MCF 10A (cell line): ENCODE results near the gene DBN1. TPM values are rescaled to one million over a fixed set of nuclear protein-coding genes. Genes with fewer than 3 reads are reported as not detected.

ENCODE experiments used
- BruUV-seq: library from RNA; stranded (reverse); fragments of 400-500 nt; replicated peaks from 2 replicates; lab custom pipeline; 2021; lab: Mats Ljungman, UMichigan
- CTCF ChIA-PET: fragments of 300-600 bp; sonication (Branson Sonifier 250); formaldehyde crosslinking; extraction: SDS; loops from one replicate; lab custom pipeline; 2021; ENCODE audit warnings: antibody characterized with exemption, inconsistent platforms; lab: Yijun Ruan, JAX
- POLR2A ChIA-PET: fragments of 300-600, 350-650 bp; sonication (Branson Sonifier 250); formaldehyde crosslinking; extraction: SDS; loops from one replicate; lab custom pipeline; 2020; ENCODE audit warnings: antibody characterized with exemption, inconsistent platforms; lab: Yijun Ruan, JAX
- DNase-seq: peaks from one replicate; pipeline ENCODE4 v3.0.0-alpha.2; 2018; ENCODE audit not compliant: unreplicated experiment
- H3K27ac Mint-ChIP-seq: one replicate; pipeline ENCODE4 v1.8.0; 2022; ENCODE audit warnings: mild to moderate bottlenecking, low read depth, mixed read lengths; ENCODE audit not compliant: unreplicated experiment
- H3K27me3 Mint-ChIP-seq: one replicate; pipeline ENCODE4 v1.8.0; 2022; ENCODE audit warnings: mixed read lengths; ENCODE audit not compliant: insufficient read depth, unreplicated experiment
- H3K36me3 Mint-ChIP-seq: one replicate; pipeline ENCODE4 v1.8.0; 2022; ENCODE audit warnings: mild to moderate bottlenecking, moderate library complexity, mixed read lengths; ENCODE audit not compliant: insufficient read depth, unreplicated experiment
- H3K4me1 Mint-ChIP-seq: one replicate; pipeline ENCODE4 v1.8.0; 2022; ENCODE audit warnings: mixed read lengths; ENCODE audit not compliant: insufficient read depth, unreplicated experiment
- H3K4me3 Mint-ChIP-seq: one replicate; pipeline ENCODE4 v1.8.0; 2022; ENCODE audit warnings: mild to moderate bottlenecking, moderate library complexity, mixed read lengths; ENCODE audit not compliant: unreplicated experiment
- H3K9me3 Mint-ChIP-seq: one replicate; pipeline ENCODE4 v1.8.0; 2022; ENCODE audit warnings: mixed read lengths; ENCODE audit not compliant: unreplicated experiment
- CTCF ChIP-seq: fragments of 200-600 bp; IDR thresholded peaks from one replicate; pipeline ENCODE4 v1.8.0; 2022; ENCODE audit warnings: antibody characterized with exemption, mild to moderate bottlenecking; ENCODE audit not compliant: unreplicated experiment
- intact Hi-C: fragments of 100-400 bp; cut with micrococcal nuclease; formaldehyde crosslinking; loops from 2 replicates; pipeline ENCODE4 v1.14.1; 2022
- total RNA-seq: library from RNA; stranded (reverse); gene quantifications from 2 replicates; pipeline ENCODE4 v1.2.3, GENCODE V29; 2022

The DBN1 gene
- total RNA-seq, 1 experiment from 2014 or later = 165 TPM

- no peaks in the 10 kb centered on the region for H3K9me3 Mint-ChIP-seq
- H3K4me1 Mint-ChIP-seq = peaks cover 21% of the 10 kb centered on the region
- DNase-seq = peak; percentile 99
- no TSS peak for BruUV-seq
- TF ChIP-seq CTCF = no peak
- ChIA-PET POLR2A (interaction anchor here (0.6 to 17.7 kb wide), 25 partner anchors 8 to 1037 kb away, joined by 3 to 217 read pairs (median 3); partner anchors contain the start of genes DDX41, GRK6, LMAN2 and MXD3), CTCF (interaction anchor here (0.5 to 15.3 kb wide), 10 partner anchors 8 to 143 kb away, joined by 3 to 277 read pairs (median 4); partner anchors contain the start of genes DBN1 and PFN3)
- intact Hi-C loops = loop anchor here (1.0 kb wide), 1 partner anchor 21 kb away; the partner anchor contains the start of gene GRK6
- peak overlapping the region; percentile 70 for H3K27ac Mint-ChIP-seq
- H3K4me3 Mint-ChIP-seq = peak overlapping the region; percentile 75
- peaks cover 38% of the 10 kb centered on the region for H3K36me3 Mint-ChIP-seq
- H3K27me3 Mint-ChIP-seq = no peaks in the 10 kb centered on the region
Observed at GRCh38 chr5:177447611-177448243, 25.7 kb downstream of the DBN1 start.

GRCh38 chr5:177447066-177447610 lies 26.3 kb downstream of the DBN1 start:
- Mint-ChIP-seq H3K4me3 (peak overlapping the region; percentile 75), H3K4me1 (peaks cover 21% of the 10 kb centered on the region), H3K27me3 (no peaks in the 10 kb centered on the region), H3K36me3 (peaks cover 38% of the 10 kb centered on the region), H3K27ac (peak overlapping the region; percentile 70), H3K9me3 (no peaks in the 10 kb centered on the region)
- intact Hi-C loops = loop anchor here (1.0 kb wide), 1 partner anchor 21 kb away; the partner anchor contains the start of gene GRK6
- no peak for TF ChIP-seq CTCF
- BruUV-seq = no TSS peak
- CTCF ChIA-PET = interaction anchor here (0.5 to 15.3 kb wide), 6 partner anchors 8 to 142 kb away, joined by 3 to 277 read pairs (median 31); partner anchors contain the start of gene PFN3
- POLR2A ChIA-PET = interaction anchor here (0.6 to 17.7 kb wide), 19 partner anchors 8 to 660 kb away, joined by 3 to 217 read pairs (median 4); partner anchors contain the start of genes DDX41, GRK6, LMAN2 and MXD3
- DNase-seq = peak; percentile 71

- no TSS peak for BruUV-seq
- intact Hi-C loops = loop anchor here (1.0 kb wide), 1 partner anchor 20 kb away; the partner anchor contains the start of gene GRK6
- no peaks in the 10 kb centered on the region for H3K27me3 Mint-ChIP-seq
- peaks cover 21% of the 10 kb centered on the region for H3K4me1 Mint-ChIP-seq
- H3K9me3 Mint-ChIP-seq = no peaks in the 10 kb centered on the region
- no peak for TF ChIP-seq CTCF
- H3K27ac Mint-ChIP-seq = peak within 1 kb of the TSS; percentile 70
- peaks cover 43% of the 10 kb centered on the region for H3K36me3 Mint-ChIP-seq
- POLR2A ChIA-PET = interaction anchor here (0.9 to 17.7 kb wide), 7 partner anchors 9 to 94 kb away, joined by 3 to 217 read pairs (median 9); partner anchors contain the start of genes GRK6, LMAN2 and PFN3
- DNase-seq = peak; percentile 63
- CTCF ChIA-PET = interaction anchor here (0.5 to 15.3 kb wide), 12 partner anchors 9 to 673 kb away, joined by 3 to 277 read pairs (median 7); partner anchors contain the start of genes GRK6 and PFN3
- peak within 1 kb of the TSS; percentile 75 for H3K4me3 Mint-ChIP-seq
Observed at GRCh38 chr5:177446200-177447065, 27.0 kb downstream of the DBN1 start, which contains the start of gene PRR7. TSS of gene PRR7 (plus strand) at chr5:177446814. CDS start at chr5:177455068, 8,254 bp downstream.
